ENCODE data around the gene NAV3.

Gene NAV3

GRCh38 chr12:77938301-77938700 is 107.6 kb downstream of the NAV3 start:
- no peak for DNase-seq

- DNase-seq = no peak
These were observed 109.3 kb downstream of the NAV3 start for GRCh38 chr12:77940011-77940423.

GRCh38 chr12:77940567-77940966 is 109.9 kb downstream of the NAV3 start:
- no peak for DNase-seq

- no peak for DNase-seq
These were observed 110.7 kb downstream of the NAV3 start for GRCh38 chr12:77941401-77941800.

- DNase-seq = no peak
These were observed 112.8 kb downstream of the NAV3 start for GRCh38 chr12:77943466-77943865.

GRCh38 chr12:77946541-77947061 is 115.9 kb downstream of the NAV3 start:
- no peak for DNase-seq

GRCh38 chr12:77947330-77947729 is 116.6 kb downstream of the NAV3 start:
- DNase-seq = no peak

GRCh38 chr12:77947746-77948145 is 117.1 kb downstream of the NAV3 start:
- DNase-seq = no peak

GRCh38 chr12:77949943-77950342 is 119.2 kb downstream of the NAV3 start:
- DNase-seq = no peak

GRCh38 chr12:77953528-77954205 is 123.0 kb downstream of the NAV3 start:
- no peak for DNase-seq

GRCh38 chr12:77954206-77954555 is 123.5 kb downstream of the NAV3 start:
- DNase-seq = no peak

GRCh38 chr12:77957062-77957461 is 126.4 kb downstream of the NAV3 start:
- DNase-seq = no peak

- DNase-seq = no peak
These were observed 133.0 kb downstream of the NAV3 start for GRCh38 chr12:77963576-77964178.

GRCh38 chr12:77965790-77966189 is 135.1 kb downstream of the NAV3 start:
- no peak for DNase-seq

- DNase-seq = no peak
These were observed 137.3 kb downstream of the NAV3 start for GRCh38 chr12:77968021-77968420.

GRCh38 chr12:77968571-77968970 is 137.9 kb downstream of the NAV3 start:
- no peak for DNase-seq

- DNase-seq = no peak
These were observed 142.9 kb downstream of the NAV3 start for GRCh38 chr12:77973579-77973978.

GRCh38 chr12:77974645-77975044 is 144.0 kb downstream of the NAV3 start:
- no peak for DNase-seq

GRCh38 chr12:77979597-77980250 is 149.0 kb downstream of the NAV3 start:
- no peak for DNase-seq

- no peak for DNase-seq
These were observed 150.1 kb downstream of the NAV3 start for GRCh38 chr12:77980782-77981181.

- DNase-seq = no peak
These were observed 153.2 kb downstream of the NAV3 start for GRCh38 chr12:77983859-77984258.

GRCh38 chr12:77992760-77993159 is 162.1 kb downstream of the NAV3 start:
- no peak for DNase-seq

GRCh38 chr12:77993658-77994057 is 163.0 kb downstream of the NAV3 start:
- no peak for DNase-seq
